Kidney epithelial cell (primary cell): ENCODE results near the gene XYLT2. TPM values are rescaled to one million over a fixed set of nuclear protein-coding genes. Genes with fewer than 3 reads are reported as not detected.

Source experiments
- DNase-seq: peaks from one replicate; pipeline ENCODE4 v3.0.0-alpha.2; 2010; ENCODE audit warnings: low read depth
- H3K27me3 ChIP-seq: 2 replicates; pipeline ENCODE4 v1.6.0; 2011; ENCODE audit warnings: low read length; ENCODE audit not compliant: control insufficient read depth, insufficient read depth
- H3K36me3 ChIP-seq: 2 replicates; pipeline ENCODE4 v1.5.1; 2011; ENCODE audit warnings: low read length; ENCODE audit not compliant: control insufficient read depth, insufficient read depth
- H3K4me3 ChIP-seq: 2 replicates; pipeline ENCODE4 v1.5.1; 2011; ENCODE audit warnings: low read depth, mild to moderate bottlenecking, control low read depth, low read length
- total RNA-seq: library from RNA; depleted of rRNA; stranded (reverse); fragments of >200 nt; gene quantifications from 2 replicates; pipeline ENCODE4 v1.2.3, GENCODE V29; 2015
- TF ChIP-seq, protein P1 (sequence below): IDR thresholded peaks from 2 replicates; pipeline ENCODE4 v1.5.1; 2011; ENCODE audit warnings: mild to moderate bottlenecking, moderate library complexity, low read length, control low read depth, inconsistent platforms; ENCODE audit not compliant: insufficient read depth, poor library complexity, severe bottlenecking

XYLT2 gene
- total RNA-seq, 1 donor from 2014 or later = 30.2 TPM

DNA sequence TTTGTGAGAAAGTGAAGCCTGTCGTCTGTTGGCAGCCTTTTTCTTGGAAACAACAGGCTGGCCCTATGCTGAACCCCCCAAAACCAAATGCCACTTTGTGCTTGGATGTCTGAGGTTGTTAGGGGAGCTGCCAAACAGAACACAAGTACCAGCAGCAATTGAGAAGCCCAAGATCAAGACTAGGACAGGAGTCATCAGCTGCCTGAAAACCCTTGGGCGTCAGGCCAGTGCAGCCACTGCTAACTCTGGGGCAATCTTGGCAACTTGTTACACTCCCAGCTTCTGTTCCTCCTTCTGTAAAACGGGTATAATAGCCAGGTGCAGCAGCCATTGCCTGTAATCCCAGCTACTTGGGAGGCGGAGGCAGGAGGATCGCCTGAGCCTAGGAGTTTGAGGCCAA lies 60.7 kb downstream of the XYLT2 start:
- DNase-seq = no peak
- TF ChIP-seq, protein P1, sequence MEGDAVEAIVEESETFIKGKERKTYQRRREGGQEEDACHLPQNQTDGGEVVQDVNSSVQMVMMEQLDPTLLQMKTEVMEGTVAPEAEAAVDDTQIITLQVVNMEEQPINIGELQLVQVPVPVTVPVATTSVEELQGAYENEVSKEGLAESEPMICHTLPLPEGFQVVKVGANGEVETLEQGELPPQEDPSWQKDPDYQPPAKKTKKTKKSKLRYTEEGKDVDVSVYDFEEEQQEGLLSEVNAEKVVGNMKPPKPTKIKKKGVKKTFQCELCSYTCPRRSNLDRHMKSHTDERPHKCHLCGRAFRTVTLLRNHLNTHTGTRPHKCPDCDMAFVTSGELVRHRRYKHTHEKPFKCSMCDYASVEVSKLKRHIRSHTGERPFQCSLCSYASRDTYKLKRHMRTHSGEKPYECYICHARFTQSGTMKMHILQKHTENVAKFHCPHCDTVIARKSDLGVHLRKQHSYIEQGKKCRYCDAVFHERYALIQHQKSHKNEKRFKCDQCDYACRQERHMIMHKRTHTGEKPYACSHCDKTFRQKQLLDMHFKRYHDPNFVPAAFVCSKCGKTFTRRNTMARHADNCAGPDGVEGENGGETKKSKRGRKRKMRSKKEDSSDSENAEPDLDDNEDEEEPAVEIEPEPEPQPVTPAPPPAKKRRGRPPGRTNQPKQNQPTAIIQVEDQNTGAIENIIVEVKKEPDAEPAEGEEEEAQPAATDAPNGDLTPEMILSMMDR = no peak
- Histone ChIP-seq H3K4me3 (no peak overlapping the region), H3K27me3 (no peaks in the 10 kb centered on the region), H3K36me3 (no peaks in the 10 kb centered on the region)

- TF ChIP-seq, protein P1 = no peak
Measured at GRCh38 chr17:50407921-50408320, 62.0 kb downstream of the XYLT2 start.

More at GRCh38 chr17:50407921-50408320, 62.0 kb downstream of the XYLT2 start:
- Histone ChIP-seq H3K36me3 (no peaks in the 10 kb centered on the region), H3K4me3 (no peak overlapping the region), H3K27me3 (no peaks in the 10 kb centered on the region)
- no peak for DNase-seq

Other genes with a start within 250 kb of the XYLT2 start
- gene SAMD14, start 216.0 kb upstream of the XYLT2 start, total RNA-seq = 13.3 and 14.7 TPM in 2 replicates
- gene PPP1R9B, start 195.4 kb upstream of the XYLT2 start, total RNA-seq = 35.2 and 38.2 TPM in 2 replicates
- gene SGCA, start 180.1 kb upstream of the XYLT2 start, total RNA-seq = not detected in 2 replicates
- gene COL1A1, start 144.5 kb upstream of the XYLT2 start, total RNA-seq = 139 and 176 TPM in 2 replicates
- 1.5 and 1.7 TPM in 2 replicates for gene TMEM92, start 71.7 kb upstream of the XYLT2 start, total RNA-seq
- 89.2 and 92.5 TPM in 2 replicates for gene MRPL27, start 27.1 kb downstream of the XYLT2 start, total RNA-seq
- gene EME1, start 27.1 kb downstream of the XYLT2 start, total RNA-seq = 1.9 and 2.7 TPM in 2 replicates
- 172 and 179 TPM in 2 replicates for gene LRRC59, start 51.4 kb downstream of the XYLT2 start, total RNA-seq
- 12.7 and 24.8 TPM in 2 replicates for gene ACSF2, start 80.1 kb downstream of the XYLT2 start, total RNA-seq
- not detected in 2 replicates for gene CHAD, start 122.8 kb downstream of the XYLT2 start, total RNA-seq
- gene RSAD1, start 132.7 kb downstream of the XYLT2 start, total RNA-seq = 28.4 and 31.1 TPM in 2 replicates
- gene MYCBPAP, start 162.3 kb downstream of the XYLT2 start, total RNA-seq = 0.14 and 0.50 TPM in 2 replicates
- 0.62 and 0.84 TPM in 2 replicates for gene EPN3, start 186.6 kb downstream of the XYLT2 start, total RNA-seq
- gene SPATA20, start 201.0 kb downstream of the XYLT2 start, total RNA-seq = 58.9 and 79.4 TPM in 2 replicates
- gene CACNA1G, start 214.6 kb downstream of the XYLT2 start, total RNA-seq = 0.07 TPM in 1 of 2 replicates, not detected in the other